ENCODE data around the gene CTDSPL2.
"Not testable (repeated sequence)": the region's sequence is repeated elsewhere in the genome, so short reads cannot be mapped to it uniquely, and the experiment has no call there.

The CTDSPL2 gene

GRCh38 chr15:44542596-44542995 is 115.2 kb downstream of the CTDSPL2 start:
- peaks cover 24 to 52% of the 10 kb centered on the region in 2 donors for H3K4me1 ChIP-seq (ENCODE audit: control insufficient read depth in 1 of 2, insufficient read depth in 2 of 2, low read length in 2 of 2)

GRCh38 chr15:44544745-44545144 is 117.3 kb downstream of the CTDSPL2 start:
- Histone ChIP-seq H3K36me3 (ENCODE audit: control insufficient read depth in 1 of 2, insufficient read depth in 2 of 2, low read length in 2 of 2) (peaks cover 0 to 12% of the 10 kb centered on the region in 2 donors), H3K4me1 (ENCODE audit: control insufficient read depth in 1 of 2, insufficient read depth in 2 of 2, low read length in 2 of 2) (peaks cover 17 to 40% of the 10 kb centered on the region in 2 donors)
- not testable (repeated sequence) for H3K4me3 ChIP-seq (ENCODE audit: low read depth in 1 of 2, low read length in 2 of 2); H3K9me3 ChIP-seq (ENCODE audit: control insufficient read depth in 1 of 2, low read length in 2 of 2); H3K27me3 ChIP-seq (ENCODE audit: low read depth, low read length); H3K27ac ChIP-seq (ENCODE audit: low read length)

More at GRCh38 chr15:44542596-44542995, 115.2 kb downstream of the CTDSPL2 start:
- Histone ChIP-seq H3K27ac (ENCODE audit: low read length) (no peak overlapping the region), H3K4me3 (ENCODE audit: low read depth in 1 of 2, low read length in 2 of 2) (no peak overlapping the region), H3K9me3 (ENCODE audit: control insufficient read depth in 1 of 2, low read length in 2 of 2) (no peaks in the 10 kb centered on the region), H3K36me3 (ENCODE audit: control insufficient read depth in 1 of 2, insufficient read depth in 2 of 2, low read length in 2 of 2) (peaks cover under 1 to 12% of the 10 kb centered on the region in 2 donors), H3K27me3 (ENCODE audit: low read depth, low read length) (no peaks in the 10 kb centered on the region)

- Histone ChIP-seq H3K27me3 (ENCODE audit: low read depth, low read length) (no peaks in the 10 kb centered on the region), H3K27ac (ENCODE audit: low read length) (no peak overlapping the region), H3K4me3 (ENCODE audit: low read depth in 1 of 2, low read length in 2 of 2) (no peak overlapping the region), H3K36me3 (ENCODE audit: control insufficient read depth in 1 of 2, insufficient read depth in 2 of 2, low read length in 2 of 2) (peaks cover 0 to 8% of the 10 kb centered on the region in 2 donors), H3K9me3 (ENCODE audit: control insufficient read depth in 1 of 2, low read length in 2 of 2) (no peaks in the 10 kb centered on the region), H3K4me1 (ENCODE audit: control insufficient read depth in 1 of 2, insufficient read depth in 2 of 2, low read length in 2 of 2) (peaks cover 11 to 40% of the 10 kb centered on the region in 2 donors)
These were observed 118.7 kb downstream of the CTDSPL2 start for GRCh38 chr15:44545913-44546802.

GRCh38 chr15:44549152-44549551 is 121.7 kb downstream of the CTDSPL2 start:
- peaks cover 0 to 15% of the 10 kb centered on the region in 2 donors for H3K4me1 ChIP-seq (ENCODE audit: control insufficient read depth in 1 of 2, insufficient read depth in 2 of 2, low read length in 2 of 2)
- not testable (repeated sequence) for H3K27me3 ChIP-seq (ENCODE audit: low read depth, low read length); H3K27ac ChIP-seq (ENCODE audit: low read length)

GRCh38 chr15:44550256-44550655 is 122.8 kb downstream of the CTDSPL2 start:
- Histone ChIP-seq H3K27me3 (ENCODE audit: low read depth, low read length) (no peaks in the 10 kb centered on the region), H3K4me3 (ENCODE audit: low read depth in 1 of 2, low read length in 2 of 2) (no peak overlapping the region), H3K4me1 (ENCODE audit: control insufficient read depth in 1 of 2, insufficient read depth in 2 of 2, low read length in 2 of 2) (peaks cover 0 to 15% of the 10 kb centered on the region in 2 donors), H3K27ac (ENCODE audit: low read length) (no peak overlapping the region), H3K9me3 (ENCODE audit: control insufficient read depth in 1 of 2, low read length in 2 of 2) (no peaks in the 10 kb centered on the region), H3K36me3 (ENCODE audit: control insufficient read depth in 1 of 2, insufficient read depth in 2 of 2, low read length in 2 of 2) (peaks cover 19 to 28% of the 10 kb centered on the region in 2 donors)

More at GRCh38 chr15:44549152-44549551, 121.7 kb downstream of the CTDSPL2 start:
- H3K4me3 ChIP-seq (ENCODE audit: low read depth in 1 of 2, low read length in 2 of 2); H3K9me3 ChIP-seq (ENCODE audit: control insufficient read depth in 1 of 2, low read length in 2 of 2): not testable (repeated sequence)
- H3K36me3 ChIP-seq (ENCODE audit: control insufficient read depth in 1 of 2, insufficient read depth in 2 of 2, low read length in 2 of 2) = peaks cover 8 to 20% of the 10 kb centered on the region in 2 donors

GRCh38 chr15:44550734-44551133 is 123.3 kb downstream of the CTDSPL2 start:
- Histone ChIP-seq H3K4me3 (ENCODE audit: low read depth in 1 of 2, low read length in 2 of 2) (no peak overlapping the region), H3K36me3 (ENCODE audit: control insufficient read depth in 1 of 2, insufficient read depth in 2 of 2, low read length in 2 of 2) (peaks cover 24 to 33% of the 10 kb centered on the region in 2 donors), H3K4me1 (ENCODE audit: control insufficient read depth in 1 of 2, insufficient read depth in 2 of 2, low read length in 2 of 2) (peaks cover 0 to 13% of the 10 kb centered on the region in 2 donors), H3K9me3 (ENCODE audit: control insufficient read depth in 1 of 2, low read length in 2 of 2) (no peaks in the 10 kb centered on the region), H3K27me3 (ENCODE audit: low read depth, low read length) (no peaks in the 10 kb centered on the region), H3K27ac (ENCODE audit: low read length) (no peak overlapping the region)

GRCh38 chr15:44554934-44555723 is 127.7 kb downstream of the CTDSPL2 start:
- no peak overlapping the region for H3K27ac ChIP-seq (ENCODE audit: low read length)

GRCh38 chr15:44560926-44561325 is 133.5 kb downstream of the CTDSPL2 start:
- H3K4me1 ChIP-seq (ENCODE audit: control insufficient read depth in 1 of 2, insufficient read depth in 2 of 2, low read length in 2 of 2); H3K9me3 ChIP-seq (ENCODE audit: control insufficient read depth in 1 of 2, low read length in 2 of 2); H3K4me3 ChIP-seq (ENCODE audit: low read depth in 1 of 2, low read length in 2 of 2); H3K27ac ChIP-seq (ENCODE audit: low read length); H3K27me3 ChIP-seq (ENCODE audit: low read depth, low read length): not testable (repeated sequence)
- H3K36me3 ChIP-seq (ENCODE audit: control insufficient read depth in 1 of 2, insufficient read depth in 2 of 2, low read length in 2 of 2) = peaks cover 67 to 88% of the 10 kb centered on the region in 2 donors

More at GRCh38 chr15:44554934-44555723, 127.7 kb downstream of the CTDSPL2 start:
- Histone ChIP-seq H3K9me3 (ENCODE audit: control insufficient read depth in 1 of 2, low read length in 2 of 2) (no peaks in the 10 kb centered on the region), H3K4me1 (ENCODE audit: control insufficient read depth in 1 of 2, insufficient read depth in 2 of 2, low read length in 2 of 2) (no peaks in the 10 kb centered on the region), H3K4me3 (ENCODE audit: low read depth in 1 of 2, low read length in 2 of 2) (no peak overlapping the region), H3K36me3 (ENCODE audit: control insufficient read depth in 1 of 2, insufficient read depth in 2 of 2, low read length in 2 of 2) (peaks cover 43 to 67% of the 10 kb centered on the region in 2 donors), H3K27me3 (ENCODE audit: low read depth, low read length) (no peaks in the 10 kb centered on the region)

- H3K4me3 ChIP-seq (ENCODE audit: low read depth in 1 of 2, low read length in 2 of 2) = peak overlapping the region in 1 of 2 donors; percentile 11
- no peak overlapping the region for H3K27ac ChIP-seq (ENCODE audit: low read length)
- no peaks in the 10 kb centered on the region for H3K27me3 ChIP-seq (ENCODE audit: low read depth, low read length)
- peaks cover 63 to 71% of the 10 kb centered on the region in 2 donors for H3K36me3 ChIP-seq (ENCODE audit: control insufficient read depth in 1 of 2, insufficient read depth in 2 of 2, low read length in 2 of 2)
- H3K4me1 ChIP-seq (ENCODE audit: control insufficient read depth in 1 of 2, insufficient read depth in 2 of 2, low read length in 2 of 2) = no peaks in the 10 kb centered on the region
- H3K9me3 ChIP-seq (ENCODE audit: control insufficient read depth in 1 of 2, low read length in 2 of 2) = peaks cover 0 to 4% of the 10 kb centered on the region in 2 donors
These were observed 138.1 kb downstream of the CTDSPL2 start for GRCh38 chr15:44565387-44566154.

- peaks cover 63 to 71% of the 10 kb centered on the region in 2 donors for H3K36me3 ChIP-seq (ENCODE audit: control insufficient read depth in 1 of 2, insufficient read depth in 2 of 2, low read length in 2 of 2)
These were observed 138.7 kb downstream of the CTDSPL2 start for GRCh38 chr15:44566155-44566540.

More at GRCh38 chr15:44566155-44566540, 138.7 kb downstream of the CTDSPL2 start:
- Histone ChIP-seq H3K27me3 (ENCODE audit: low read depth, low read length) (no peaks in the 10 kb centered on the region), H3K4me1 (ENCODE audit: control insufficient read depth in 1 of 2, insufficient read depth in 2 of 2, low read length in 2 of 2) (no peaks in the 10 kb centered on the region), H3K9me3 (ENCODE audit: control insufficient read depth in 1 of 2, low read length in 2 of 2) (peaks cover 0 to 4% of the 10 kb centered on the region in 2 donors), H3K4me3 (ENCODE audit: low read depth in 1 of 2, low read length in 2 of 2) (no peak overlapping the region), H3K27ac (ENCODE audit: low read length) (no peak overlapping the region)

Data from muscle layer of duodenum (tissue), 2 donors.